ENCODE data around the gene CHST6.
"Not testable (repeated sequence)": the region's sequence is repeated elsewhere in the genome, so short reads cannot be mapped to it uniquely, and the experiment has no call there.

Gene CHST6

GRCh38 chr16:75495076-75495674 lies at the start of gene CHST6:
Gene CHST6, minus strand, starts transcription at chr16:75495441. Its CDS starts 15,613 bp downstream, at chr16:75479828.
- DNase-seq: peak; percentile 33

GRCh38 chr16:75542462-75542861 lies 47.2 kb upstream of the CHST6 start:
- not testable (repeated sequence) for DNase-seq

- DNase-seq: no peak
Observed at GRCh38 chr16:75541236-75541635, 46.0 kb upstream of the CHST6 start.

GRCh38 chr16:75538882-75539565 lies 43.8 kb upstream of the CHST6 start:
- DNase-seq: not testable (repeated sequence)

GRCh38 chr16:75537776-75538175 lies 42.5 kb upstream of the CHST6 start:
- no peak for DNase-seq

GRCh38 chr16:75535901-75536300 lies 40.7 kb upstream of the CHST6 start, which contains the start of gene CHST5:
Gene CHST5, minus strand, starts transcription at chr16:75536108. Its CDS starts 5,724 bp downstream, at chr16:75530384.
- DNase-seq: no peak

- no peak for DNase-seq
Observed at GRCh38 chr16:75535211-75535843, 40.1 kb upstream of the CHST6 start.

- no peak for DNase-seq
Observed at GRCh38 chr16:75534560-75535205, 39.4 kb upstream of the CHST6 start.

- DNase-seq: no peak
Observed at GRCh38 chr16:75532791-75533190, 37.5 kb upstream of the CHST6 start.

- no peak for DNase-seq
Observed at GRCh38 chr16:75532142-75532765, 37.0 kb upstream of the CHST6 start.

- no peak for DNase-seq
Observed at GRCh38 chr16:75529959-75530358, 34.7 kb upstream of the CHST6 start.

GRCh38 chr16:75529056-75529905 lies 34.0 kb upstream of the CHST6 start:
- no peak for DNase-seq

GRCh38 chr16:75527825-75528299 lies 32.6 kb upstream of the CHST6 start:
- no peak for DNase-seq

- no peak for DNase-seq
Observed at GRCh38 chr16:75526032-75526790, 31.0 kb upstream of the CHST6 start.

GRCh38 chr16:75519175-75519574 lies 23.9 kb upstream of the CHST6 start:
- no peak for DNase-seq

- DNase-seq: peak; percentile 21
Observed at GRCh38 chr16:75516189-75516966, 21.1 kb upstream of the CHST6 start.

GRCh38 chr16:75514296-75514695 lies 19.1 kb upstream of the CHST6 start:
- no peak for DNase-seq

- peak; percentile 81 for DNase-seq
Observed at GRCh38 chr16:75506574-75506973, 11.3 kb upstream of the CHST6 start.

- DNase-seq: no peak
Observed at GRCh38 chr16:75506107-75506506, 10.9 kb upstream of the CHST6 start.

GRCh38 chr16:75503801-75504200 lies 8.6 kb upstream of the CHST6 start:
- no peak for DNase-seq
